HG02852 (cell line): Measurements from ENCODE around the gene MMD.

Experiments used
- ATAC-seq: cut with Tn5 transposase; IDR thresholded peaks from one replicate; pipeline ENCODE4 v1.9.1; 2021; ENCODE audit warnings: mild to moderate bottlenecking, moderate library complexity; ENCODE audit not compliant: unreplicated experiment

Gene MMD

DNA sequence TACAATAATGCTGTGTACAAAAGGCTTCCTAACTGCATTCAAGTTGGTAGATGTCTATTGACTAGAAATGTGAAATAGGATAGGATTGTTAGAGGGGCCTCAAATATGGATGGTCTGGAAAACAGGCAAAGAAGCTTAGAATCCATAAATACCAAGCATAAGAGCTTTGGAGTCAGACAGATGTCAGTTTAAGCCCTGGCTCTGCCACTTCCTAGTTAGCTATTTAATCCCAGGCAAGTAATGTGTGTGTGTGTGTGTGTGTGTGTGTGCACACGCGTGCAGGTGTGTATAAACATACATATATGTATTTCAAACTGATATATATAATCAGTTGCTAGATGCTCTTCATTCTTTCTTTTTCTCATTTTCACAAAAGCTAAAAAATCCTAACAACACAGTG, 66.7 kb downstream of the MMD start:
- no peak for ATAC-seq

GRCh38 chr17:55354010-55354409, 67.6 kb downstream of the MMD start:
- ATAC-seq, result no peak

DNA sequence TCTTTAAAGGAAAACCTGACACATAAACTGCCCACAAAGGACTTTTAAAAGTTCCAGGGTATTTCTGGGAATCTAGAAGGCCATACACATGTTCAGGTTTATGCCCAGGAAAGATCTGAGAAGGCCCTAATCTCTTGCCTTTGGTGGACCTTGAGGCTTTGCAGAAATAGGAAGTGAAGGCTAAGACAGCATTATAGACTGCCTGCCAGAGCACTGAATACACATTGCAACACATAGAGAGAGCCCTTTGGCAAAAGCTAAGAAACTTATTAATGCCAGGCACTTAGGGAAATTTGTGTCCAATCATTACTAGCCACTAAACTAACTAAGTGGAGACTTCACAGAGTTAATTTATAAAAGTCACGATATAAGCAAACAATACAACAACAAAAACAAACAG, 70.4 kb downstream of the MMD start:
- no peak for ATAC-seq

DNA sequence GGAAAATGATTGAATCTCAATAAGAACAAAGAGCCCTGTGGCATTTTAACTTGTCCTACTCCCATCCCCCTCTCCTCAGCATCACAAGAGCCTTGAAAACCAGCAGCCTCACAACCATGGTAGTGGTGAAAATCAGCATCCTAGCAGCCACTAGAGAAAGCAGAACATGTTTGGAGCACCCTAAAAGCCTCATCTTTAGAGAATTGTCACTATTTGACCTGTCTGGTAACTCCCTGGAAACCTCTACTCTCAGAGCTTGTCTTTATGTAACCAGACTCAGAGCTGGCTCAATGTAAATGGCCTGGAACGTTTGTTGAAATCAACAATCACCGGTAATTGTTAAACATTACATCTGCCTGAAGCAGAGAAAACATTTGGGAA, 70.8 kb downstream of the MMD start:
- ATAC-seq, result no peak

- no peak for ATAC-seq
These were observed 72.8 kb downstream of the MMD start for GRCh38 chr17:55348749-55349354.

DNA sequence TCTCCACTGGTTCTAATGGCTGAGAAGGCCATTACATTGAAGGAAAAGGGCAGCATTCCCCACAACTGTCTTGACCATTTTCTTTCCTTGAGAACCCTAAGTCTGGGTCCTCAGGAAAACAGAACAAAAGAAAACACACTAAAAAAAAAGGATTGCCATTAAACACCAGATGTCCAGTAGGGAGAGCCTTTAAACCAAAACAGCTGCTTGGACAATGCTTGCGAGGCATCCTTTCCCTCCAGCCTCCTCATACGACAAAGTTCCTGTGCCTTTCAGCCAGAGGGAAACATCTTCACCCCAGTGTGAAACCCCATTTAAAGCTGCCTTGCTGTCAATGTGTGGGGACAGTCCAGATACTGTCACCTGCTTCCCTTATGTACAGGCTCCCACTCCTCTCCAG, 74.3 kb downstream of the MMD start:
- no peak for ATAC-seq

DNA sequence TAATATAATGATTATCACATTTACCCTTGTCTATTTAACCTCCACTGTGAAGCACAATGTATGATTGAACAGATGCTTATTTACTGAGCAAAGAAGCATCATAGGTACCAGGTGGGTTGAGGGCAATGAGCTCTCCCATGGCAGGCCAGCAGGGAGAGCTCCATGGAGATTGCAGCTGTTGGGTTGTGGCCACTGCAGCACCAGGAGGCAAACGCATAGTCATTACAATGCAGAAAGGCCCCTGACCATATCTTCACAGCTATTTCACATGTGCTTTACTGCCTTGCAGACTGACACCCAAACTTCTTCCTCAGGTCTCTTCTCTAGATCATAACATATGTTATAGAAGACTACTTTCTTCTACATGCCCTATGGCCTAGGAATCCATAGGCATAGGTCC, 75.0 kb downstream of the MMD start:
- no peak for ATAC-seq

- ATAC-seq, result no peak
These were observed 76.5 kb downstream of the MMD start for GRCh38 chr17:55345132-55345531.

GRCh38 chr17:55344514-55344997, 77.1 kb downstream of the MMD start:
- no peak for ATAC-seq

DNA sequence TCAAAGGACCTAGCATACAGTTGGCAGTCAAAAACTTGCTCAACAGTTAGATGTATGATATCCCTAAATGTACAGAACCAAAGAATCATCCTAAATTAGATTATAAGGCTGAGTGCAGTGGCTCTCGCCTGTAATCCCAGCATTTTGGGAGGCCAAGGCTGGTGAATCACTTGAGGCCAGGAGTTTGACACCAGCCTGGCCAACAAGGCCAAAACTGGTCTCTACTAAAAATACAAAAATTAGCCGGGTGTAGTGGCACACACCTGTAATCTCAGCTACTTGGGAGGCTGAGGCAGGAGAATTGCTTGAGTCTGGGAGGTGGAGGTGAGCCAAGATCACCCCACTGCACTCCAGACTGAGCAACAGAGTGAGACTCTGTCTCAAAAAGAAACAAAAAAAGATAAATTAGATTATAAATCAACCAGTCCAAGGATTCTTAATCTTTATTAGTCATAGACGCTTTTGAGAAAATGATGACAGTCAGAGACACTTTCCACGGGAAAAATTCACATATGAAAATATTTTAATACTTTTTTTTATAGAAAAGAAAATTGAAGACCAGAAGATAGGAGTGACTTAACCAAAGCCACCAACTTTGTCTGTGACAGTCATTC, 77.6 kb downstream of the MMD start:
- ATAC-seq, result no peak

- ATAC-seq, result no peak
These were observed 78.6 kb downstream of the MMD start for GRCh38 chr17:55342800-55343585.
